Cardiac ventricle fibroblast (primary cell): ENCODE measurements around the gene DBH. TPM values are rescaled to one million over a fixed set of nuclear protein-coding genes. Genes with fewer than 3 reads are reported as not detected.

Source experiments
- total RNA-seq: library from RNA; depleted of rRNA; stranded (reverse); fragments of >200 nt; gene quantifications from 2 replicates; pipeline ENCODE4 v1.2.3, GENCODE V29; 2015

Gene DBH
- total RNA-seq: not detected in 2 replicates

GRCh38 chr9:133635533-133636531 lies at the start of gene DBH:
DBH (plus strand) TSS chr9:133636363; CDS start chr9:133636372, 9 bp downstream.

GRCh38 chr9:133609311-133610098 lies 26.7 kb upstream of the DBH start, which contains the start of gene FAM163B:
FAM163B (minus strand) TSS chr9:133609389; CDS start chr9:133580223, 29,166 bp downstream.

Other genes starting within 250 kb of the DBH start
- 20.2 and 23.3 TPM in 2 replicates for gene REXO4, start 218.4 kb upstream of the DBH start, total RNA-seq
- 2.2 and 3.4 TPM in 2 replicates for gene ADAMTS13, start 214.0 kb upstream of the DBH start, total RNA-seq
- 7.1 and 8.8 TPM in 2 replicates for gene CACFD1, start 176.4 kb upstream of the DBH start, total RNA-seq
- 7.0 and 7.7 TPM in 2 replicates for gene SLC2A6, start 157.3 kb upstream of the DBH start, total RNA-seq
- gene MYMK, start 111.4 kb upstream of the DBH start, total RNA-seq: not detected in 2 replicates
- gene ADAMTSL2, start 101.7 kb upstream of the DBH start, total RNA-seq: 5.8 and 6.8 TPM in 2 replicates
- gene FAM163B, start 27.0 kb upstream of the DBH start, total RNA-seq: 0.15 and 0.81 TPM in 2 replicates
- gene SARDH, start 102.0 kb downstream of the DBH start, total RNA-seq: 11.6 and 16.3 TPM in 2 replicates